RPMI7951 (cell line): ENCODE data around the gene ATP1A3. TPM values are rescaled to one million over a fixed set of nuclear protein-coding genes. Genes with fewer than 3 reads are reported as not detected.

Experiments
- total RNA-seq: library from RNA; depleted of rRNA; stranded (reverse); fragments of >200 nt; shearing (Covaris generic); gene quantifications from 2 replicates; pipeline ENCODE4 v1.2.3, GENCODE V29; 2014; rRNA removed

Gene ATP1A3
- total RNA-seq, 1 experiment from 2014 or later = under 0.01 TPM

Other genes starting within 250 kb of the ATP1A3 start
- not detected in 2 replicates for gene CEACAM6, start 238.7 kb downstream of the ATP1A3 start, total RNA-seq
- not detected in 2 replicates for gene CEACAM3, start 197.6 kb downstream of the ATP1A3 start, total RNA-seq
- gene LYPD4, start 149.5 kb downstream of the ATP1A3 start, total RNA-seq = not detected in 2 replicates
- not detected in 2 replicates for gene DMRTC2, start 149.2 kb downstream of the ATP1A3 start, total RNA-seq
- 1,675 and 2,627 TPM in 2 replicates for gene RPS19, start 134.0 kb downstream of the ATP1A3 start, total RNA-seq
- gene CD79A, start 117.0 kb downstream of the ATP1A3 start, total RNA-seq = not detected in 2 replicates
- gene ARHGEF1, start 111.0 kb downstream of the ATP1A3 start, total RNA-seq = 23.4 and 28.2 TPM in 2 replicates
- not detected in 2 replicates for gene ERFL, start 65.8 kb downstream of the ATP1A3 start, total RNA-seq
- 235 and 336 TPM in 2 replicates for gene RABAC1, start 34.9 kb downstream of the ATP1A3 start, total RNA-seq
- gene GRIK5, start 76.0 kb upstream of the ATP1A3 start, total RNA-seq = not detected in 2 replicates
- gene ZNF574, start 81.9 kb upstream of the ATP1A3 start, total RNA-seq = 18.1 and 20.6 TPM in 2 replicates
- 2.0 and 2.4 TPM in 2 replicates for gene POU2F2, start 138.2 kb upstream of the ATP1A3 start, total RNA-seq
- 13.8 and 14.4 TPM in 2 replicates for gene DEDD2, start 223.4 kb upstream of the ATP1A3 start, total RNA-seq
- gene ZNF526, start 226.1 kb upstream of the ATP1A3 start, total RNA-seq = 7.2 and 7.3 TPM in 2 replicates
- 26.7 and 30.2 TPM in 2 replicates for gene GSK3A, start 248.4 kb upstream of the ATP1A3 start, total RNA-seq